HFFc6 (cell line): ENCODE data around the gene ZNF556. TPM values are rescaled to one million over a fixed set of nuclear protein-coding genes. Genes with fewer than 3 reads are reported as not detected.

Experiments used
- DNase-seq: peaks from one replicate; pipeline ENCODE4 v3.0.0-alpha.2; 2018
- H3K27ac Mint-ChIP-seq: 2 replicates; pipeline ENCODE4 v1.8.0; 2020; ENCODE audit warnings: mild to moderate bottlenecking, mixed read lengths
- H3K27me3 Mint-ChIP-seq: 2 replicates; pipeline ENCODE4 v1.8.0; 2021; ENCODE audit warnings: mild to moderate bottlenecking, moderate library complexity, mixed read lengths; ENCODE audit not compliant: insufficient read depth
- H3K36me3 Mint-ChIP-seq: 2 replicates; pipeline ENCODE4 v1.8.0; 2021; ENCODE audit warnings: low read depth, mixed read lengths
- H3K4me1 Mint-ChIP-seq: 2 replicates; pipeline ENCODE4 v1.8.0; 2020; ENCODE audit warnings: low read depth, mixed read lengths
- H3K4me3 Mint-ChIP-seq: 2 replicates; pipeline ENCODE4 v1.8.0; 2020; ENCODE audit warnings: mild to moderate bottlenecking, moderate library complexity, mixed read lengths
- H3K9me3 Mint-ChIP-seq: 2 replicates; pipeline ENCODE4 v1.8.0; 2020; ENCODE audit warnings: mild to moderate bottlenecking, mixed read lengths
- CTCF ChIP-seq: fragments of 200-600 bp; sonication (generic); IDR thresholded peaks from 2 replicates; pipeline ENCODE4 v1.5.0; 2021; ENCODE audit warnings: antibody characterized with exemption, mild to moderate bottlenecking
- total RNA-seq, 6 experiments: library from RNA; stranded (reverse); fragmentation: NEBNext Ultra II Directional; extraction: Animal tissue kit (Norgen Biotek cat#: 25700); gene quantifications; 2 replicates in 1 of 6; 3 replicates in 5 of 6; pipeline ENCODE4 v1.2.3, GENCODE V29; 2021

Gene ZNF556
- total RNA-seq, 6 experiments from 2014 or later = not detected

GRCh38 chr19:2840794-2841791 is 26.0 kb upstream of the ZNF556 start, which contains the start of gene ZNF555:
TSS of gene ZNF555 (plus strand) at chr19:2841475. CDS start at chr19:2841573, 98 bp downstream.
- DNase-seq = peak; percentile 99
- H3K36me3 Mint-ChIP-seq = peaks cover 39% of the 10 kb centered on the region
- peak within 1 kb of the TSS; percentile 89 for H3K4me3 Mint-ChIP-seq

GRCh38 chr19:2841855-2842574 is 25.1 kb upstream of the ZNF556 start:
- no peak for TF ChIP-seq CTCF

More at GRCh38 chr19:2840794-2841791, 26.0 kb upstream of the ZNF556 start, which contains the start of gene ZNF555:
- Mint-ChIP-seq H3K27me3 (no peaks in the 10 kb centered on the region), H3K27ac (peak within 1 kb of the TSS; percentile 84), H3K9me3 (peaks cover 48% of the 10 kb centered on the region), H3K4me1 (peaks cover 7% of the 10 kb centered on the region)
- peak; percentile 83 for TF ChIP-seq CTCF

GRCh38 chr19:2845107-2845506 is 22.0 kb upstream of the ZNF556 start:
- Mint-ChIP-seq H3K27ac (no peak overlapping the region), H3K9me3 (peaks cover 50% of the 10 kb centered on the region), H3K4me3 (no peak overlapping the region), H3K4me1 (peaks cover 7% of the 10 kb centered on the region), H3K36me3 (peaks cover 51% of the 10 kb centered on the region), H3K27me3 (no peaks in the 10 kb centered on the region)
- TF ChIP-seq CTCF = no peak
- no peak for DNase-seq

More at GRCh38 chr19:2841855-2842574, 25.1 kb upstream of the ZNF556 start:
- Mint-ChIP-seq H3K4me3 (peak overlapping the region; percentile 88), H3K27ac (peak overlapping the region; percentile 45; the same call in 1 of the 2 replicates), H3K27me3 (no peaks in the 10 kb centered on the region), H3K36me3 (peaks cover 39% of the 10 kb centered on the region), H3K4me1 (peaks cover 7% of the 10 kb centered on the region), H3K9me3 (peaks cover 46% of the 10 kb centered on the region)
- DNase-seq = no peak

- DNase-seq = no peak
- Mint-ChIP-seq H3K36me3 (peaks cover 63% of the 10 kb centered on the region), H3K4me3 (no peak overlapping the region), H3K9me3 (peaks cover 57% of the 10 kb centered on the region), H3K27me3 (no peaks in the 10 kb centered on the region), H3K27ac (no peak overlapping the region), H3K4me1 (peaks cover 7% of the 10 kb centered on the region)
- no peak for TF ChIP-seq CTCF
Observed at GRCh38 chr19:2846180-2846894, 20.8 kb upstream of the ZNF556 start.

- Mint-ChIP-seq H3K36me3 (peaks cover 71% of the 10 kb centered on the region), H3K9me3 (peaks cover 66% of the 10 kb centered on the region), H3K4me3 (no peak overlapping the region), H3K27ac (no peak overlapping the region), H3K4me1 (peaks cover 2% of the 10 kb centered on the region), H3K27me3 (no peaks in the 10 kb centered on the region)
- no peak for DNase-seq
- TF ChIP-seq CTCF = no peak
Observed at GRCh38 chr19:2847507-2847906, 19.6 kb upstream of the ZNF556 start.
